NOMO-1 treated with DMSO at 0.1 percent for 48 hours (cell line): Measurements from ENCODE around the gene ITGB5.

Experiments
- DNase-seq: peaks from one replicate; lab custom pipeline; 2025; ENCODE audit not compliant: unreplicated experiment; lab: John Stamatoyannopoulos, UW

ITGB5 gene, protein sequence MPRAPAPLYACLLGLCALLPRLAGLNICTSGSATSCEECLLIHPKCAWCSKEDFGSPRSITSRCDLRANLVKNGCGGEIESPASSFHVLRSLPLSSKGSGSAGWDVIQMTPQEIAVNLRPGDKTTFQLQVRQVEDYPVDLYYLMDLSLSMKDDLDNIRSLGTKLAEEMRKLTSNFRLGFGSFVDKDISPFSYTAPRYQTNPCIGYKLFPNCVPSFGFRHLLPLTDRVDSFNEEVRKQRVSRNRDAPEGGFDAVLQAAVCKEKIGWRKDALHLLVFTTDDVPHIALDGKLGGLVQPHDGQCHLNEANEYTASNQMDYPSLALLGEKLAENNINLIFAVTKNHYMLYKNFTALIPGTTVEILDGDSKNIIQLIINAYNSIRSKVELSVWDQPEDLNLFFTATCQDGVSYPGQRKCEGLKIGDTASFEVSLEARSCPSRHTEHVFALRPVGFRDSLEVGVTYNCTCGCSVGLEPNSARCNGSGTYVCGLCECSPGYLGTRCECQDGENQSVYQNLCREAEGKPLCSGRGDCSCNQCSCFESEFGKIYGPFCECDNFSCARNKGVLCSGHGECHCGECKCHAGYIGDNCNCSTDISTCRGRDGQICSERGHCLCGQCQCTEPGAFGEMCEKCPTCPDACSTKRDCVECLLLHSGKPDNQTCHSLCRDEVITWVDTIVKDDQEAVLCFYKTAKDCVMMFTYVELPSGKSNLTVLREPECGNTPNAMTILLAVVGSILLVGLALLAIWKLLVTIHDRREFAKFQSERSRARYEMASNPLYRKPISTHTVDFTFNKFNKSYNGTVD

DNA sequence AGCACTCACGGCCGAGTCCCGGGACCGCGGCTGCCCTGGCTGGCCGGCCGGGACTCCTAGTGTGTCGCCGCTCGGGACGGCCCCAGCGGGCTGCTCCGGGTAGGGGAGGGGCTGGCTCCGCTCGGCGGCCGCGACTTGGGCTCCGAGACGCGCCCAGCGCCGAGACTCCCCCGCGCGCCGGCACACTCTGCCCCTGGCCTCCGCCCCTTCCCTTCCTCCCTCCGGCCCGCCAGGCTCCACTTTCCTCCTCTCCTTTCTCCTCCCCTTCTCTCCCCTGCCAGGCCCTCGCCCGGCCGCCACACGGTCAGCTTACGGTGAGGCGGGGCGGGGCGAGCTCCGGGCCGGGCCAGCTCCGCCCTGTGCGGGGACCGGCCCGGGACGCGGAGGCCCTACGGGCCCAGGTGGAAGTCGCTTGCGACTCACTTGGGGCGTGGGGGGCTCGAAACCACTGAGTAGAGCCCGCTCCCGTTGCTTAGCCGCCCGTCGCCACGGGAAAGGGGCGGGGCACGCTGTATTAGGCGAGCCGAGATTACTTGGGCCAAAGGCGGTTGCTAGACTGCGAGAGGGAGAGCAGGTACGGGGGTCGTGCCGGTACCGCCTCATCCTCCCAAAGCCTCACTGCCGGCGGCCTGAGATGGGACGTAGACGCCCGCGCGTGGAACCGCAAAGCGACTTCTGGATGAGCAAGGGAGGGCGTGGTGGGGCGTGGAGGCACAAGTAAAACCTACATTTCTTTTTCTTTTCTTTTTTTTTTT, at the start of gene ITGB5:
Gene ITGB5 (minus strand): TSS at position 189 of the 755 bp plus-strand sequence. CDS start 365 bp downstream, outside the sequence.
- peak; percentile 15 for DNase-seq

DNA sequence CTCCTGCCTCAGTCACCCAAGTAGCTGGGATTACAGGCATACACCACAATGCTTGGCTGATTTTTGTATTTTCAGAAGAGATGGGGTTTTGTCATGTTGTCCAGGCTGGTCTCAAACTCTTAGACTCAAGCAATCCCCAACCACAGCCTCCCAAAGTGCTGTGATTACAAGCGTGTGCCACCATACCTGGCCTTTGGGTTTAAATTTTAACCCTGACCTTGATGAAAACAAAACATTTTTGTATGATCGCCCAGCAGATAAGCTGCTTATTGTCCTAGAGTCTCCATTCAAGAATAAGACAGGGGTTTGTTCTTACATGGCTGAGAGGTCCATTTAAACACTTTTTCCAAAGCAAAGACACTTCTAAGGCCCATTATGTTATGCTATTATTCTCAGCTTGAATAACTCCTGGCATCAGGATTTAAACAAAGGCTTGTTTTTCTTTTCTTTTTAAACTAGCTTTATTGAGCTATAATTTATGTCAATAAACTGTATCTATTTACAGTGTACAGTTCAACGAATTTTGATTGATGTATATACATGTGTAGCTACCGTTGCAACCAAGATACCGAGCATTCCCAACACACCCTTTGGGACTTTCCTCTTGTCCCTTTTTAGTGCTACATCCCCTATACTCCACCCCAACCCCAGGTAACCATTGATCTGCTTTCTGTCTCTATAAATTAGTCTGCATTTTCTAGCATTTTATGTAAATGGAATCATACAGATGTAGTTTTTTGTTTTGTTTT, 48.8 kb upstream of the ITGB5 start:
- DNase-seq, result no peak

DNA sequence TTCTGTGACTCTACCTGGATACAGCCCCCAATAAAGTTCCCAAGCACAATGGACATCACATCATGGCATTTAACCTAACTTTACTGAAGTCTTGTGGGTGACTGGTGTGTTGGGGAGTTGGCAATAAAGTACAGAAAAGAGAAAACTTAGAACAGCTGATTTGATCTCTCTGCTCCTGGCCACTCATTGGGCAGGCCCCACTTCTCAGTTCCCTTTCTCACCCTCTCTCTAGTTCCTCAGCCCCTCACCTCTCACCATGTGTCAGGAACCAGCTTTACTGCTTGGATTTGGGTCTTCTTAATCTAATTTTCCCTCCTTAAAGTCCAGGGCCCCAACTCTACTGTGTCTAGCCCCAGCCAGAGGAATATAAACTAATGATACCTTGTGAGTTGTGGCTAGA, 48.1 kb upstream of the ITGB5 start:
- DNase-seq, result peak; percentile 63

DNA sequence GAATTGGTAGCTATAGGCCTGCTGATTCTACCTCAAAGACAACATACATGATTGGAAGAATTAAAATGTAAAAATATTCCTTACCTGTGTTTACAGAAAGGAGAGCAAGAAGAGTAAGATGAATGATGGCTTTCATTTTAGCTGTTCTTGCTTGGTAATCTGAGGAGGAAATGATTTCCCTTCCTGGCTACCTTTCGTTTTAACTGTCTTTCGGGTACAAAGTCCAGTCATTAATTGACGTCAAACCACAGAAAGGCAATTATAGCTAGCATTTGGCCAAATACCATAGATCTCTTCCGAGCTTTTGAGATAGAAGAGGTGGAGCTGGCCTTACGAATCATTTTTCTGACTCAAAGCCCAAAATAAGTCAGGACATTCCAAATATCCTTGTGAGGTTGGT, 47.4 kb upstream of the ITGB5 start, which contains the start of gene MUC13:
Gene MUC13 (minus strand): TSS at position 175 of the 400 bp plus-strand sequence. CDS start 39 bp downstream, at position 136.
- DNase-seq, result peak; percentile 81

DNA sequence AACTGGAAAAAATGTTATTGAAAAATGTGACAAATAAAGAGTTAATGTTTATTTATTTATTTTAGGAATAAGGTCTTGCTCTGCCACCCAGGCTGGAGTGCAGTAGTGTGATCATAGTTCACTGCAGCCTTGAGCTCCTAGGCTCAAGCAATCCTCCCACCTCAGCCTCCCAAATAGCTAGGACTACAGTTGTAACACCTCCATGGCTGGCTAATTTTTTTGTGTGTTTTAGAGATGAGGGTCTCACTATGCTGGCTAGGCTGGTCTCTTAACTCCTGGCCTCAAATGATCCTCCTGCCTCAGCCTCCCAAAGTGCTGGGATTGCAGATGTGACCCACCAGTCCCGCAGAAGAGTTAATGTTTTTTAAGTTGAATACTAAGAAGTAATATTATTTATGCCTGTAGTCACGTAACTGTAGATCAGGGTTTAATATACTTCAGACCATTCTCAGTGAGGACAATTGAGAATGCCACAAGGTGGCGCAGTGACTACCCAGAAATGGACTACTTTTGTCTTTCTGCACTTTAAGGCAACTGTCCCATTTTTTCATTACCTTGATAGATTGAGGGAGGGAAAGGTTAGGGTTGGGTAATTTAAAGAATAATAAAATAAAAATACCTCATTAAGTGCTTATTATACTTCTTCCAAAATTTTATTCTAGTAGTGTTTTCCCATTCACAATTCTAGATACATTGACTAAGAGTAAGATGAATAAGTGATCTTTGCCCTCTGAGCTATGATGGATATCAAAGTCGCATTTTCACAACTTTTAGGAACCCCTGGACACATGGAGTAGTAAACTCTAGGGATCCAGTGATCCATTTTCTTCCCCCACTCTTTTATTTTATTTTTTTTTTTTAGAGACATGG, 41.4 kb upstream of the ITGB5 start:
- peak; percentile 53 for DNase-seq

DNA sequence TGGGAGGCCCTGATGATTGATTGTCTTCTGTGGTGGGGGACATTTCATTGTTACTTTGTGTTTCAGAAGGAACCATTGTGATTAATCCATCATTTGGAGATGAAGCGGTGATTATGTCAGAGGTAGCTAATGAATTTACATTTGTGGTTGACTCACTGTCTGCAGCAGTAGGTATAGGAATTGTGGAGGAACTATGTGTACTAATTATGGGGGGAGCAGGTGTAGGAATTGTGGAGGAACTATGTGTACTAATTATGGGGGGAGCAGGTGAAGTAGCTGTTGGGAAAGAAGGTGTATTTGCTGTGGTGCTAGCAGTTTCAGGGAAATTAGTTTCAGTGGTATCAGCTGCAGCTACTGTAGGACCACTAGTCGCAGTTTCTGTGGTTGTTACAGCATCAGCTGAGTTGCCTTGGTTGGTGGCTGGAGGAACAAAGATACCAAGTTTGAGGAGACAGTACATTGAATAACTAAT, 40.4 kb upstream of the ITGB5 start:
- no peak for DNase-seq

DNA sequence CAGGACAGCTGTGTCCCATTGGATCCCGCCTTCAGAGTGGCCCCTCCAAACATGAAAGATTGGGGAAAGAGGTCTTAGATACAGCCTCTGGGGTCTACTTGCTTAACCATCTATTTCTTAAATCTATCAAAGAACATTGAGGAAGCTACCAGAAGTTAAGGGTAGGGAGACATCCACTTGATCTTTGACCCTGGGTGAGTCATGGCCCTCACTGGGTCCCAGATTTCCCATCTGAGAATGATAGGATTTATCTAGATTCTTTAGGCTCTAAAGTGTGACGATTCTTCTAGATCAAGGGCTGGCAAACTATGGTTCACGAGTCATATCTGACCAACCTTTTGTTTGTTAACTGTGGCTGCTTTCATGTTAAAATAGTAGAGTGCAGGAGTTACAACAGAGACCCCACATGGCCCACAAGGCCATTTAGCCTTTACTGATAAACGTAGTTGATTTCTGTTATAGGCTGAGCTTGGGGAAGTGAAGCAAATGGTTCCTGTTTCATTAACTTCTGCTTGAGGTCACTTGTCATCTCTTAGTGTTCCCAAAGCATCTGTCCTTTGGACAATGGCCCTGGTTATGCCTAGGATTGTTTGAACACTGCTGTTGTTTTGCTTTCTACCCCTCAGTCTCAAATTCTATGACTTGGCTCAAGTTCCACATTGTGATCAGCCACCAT, 39.4 kb upstream of the ITGB5 start:
- peak; percentile 77 for DNase-seq

DNA sequence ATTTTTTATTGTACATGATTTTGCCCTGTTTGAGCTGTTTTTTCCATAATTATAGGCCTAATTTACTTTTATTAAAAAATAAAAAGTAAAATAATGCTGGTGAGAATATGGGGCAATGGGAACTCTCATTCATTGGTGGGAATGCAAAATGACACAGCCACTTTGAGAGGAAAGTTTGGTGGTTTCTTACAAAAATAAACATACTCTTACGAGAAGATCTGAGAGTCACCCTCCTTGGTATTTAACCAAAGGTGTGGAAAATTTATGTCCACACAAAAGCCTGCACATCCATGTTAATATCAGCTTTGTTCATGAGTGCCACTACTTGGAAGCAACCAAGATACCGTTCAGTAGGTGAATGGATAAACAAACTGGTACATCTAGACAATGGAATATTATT, 37.6 kb upstream of the ITGB5 start:
- DNase-seq, result no peak

DNA sequence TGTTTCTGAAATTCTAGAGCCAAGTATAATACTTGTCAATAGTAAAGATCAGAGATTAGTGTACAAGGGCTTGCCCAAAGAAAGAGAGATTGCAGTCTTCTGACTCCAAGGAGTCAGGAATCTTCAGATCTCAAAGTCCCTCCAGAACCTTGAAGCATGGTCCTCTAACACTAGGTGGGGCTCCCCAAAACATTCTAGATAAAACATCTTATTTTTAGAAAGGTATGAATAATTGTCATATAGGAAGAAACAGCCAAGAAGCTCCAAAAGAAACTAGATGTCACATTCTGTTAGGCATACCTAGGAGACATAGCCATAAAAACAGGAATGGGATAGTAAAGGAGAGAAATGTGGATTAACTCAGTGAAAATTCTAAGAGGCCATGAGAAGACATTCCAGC, 36.7 kb upstream of the ITGB5 start:
- DNase-seq, result no peak

DNA sequence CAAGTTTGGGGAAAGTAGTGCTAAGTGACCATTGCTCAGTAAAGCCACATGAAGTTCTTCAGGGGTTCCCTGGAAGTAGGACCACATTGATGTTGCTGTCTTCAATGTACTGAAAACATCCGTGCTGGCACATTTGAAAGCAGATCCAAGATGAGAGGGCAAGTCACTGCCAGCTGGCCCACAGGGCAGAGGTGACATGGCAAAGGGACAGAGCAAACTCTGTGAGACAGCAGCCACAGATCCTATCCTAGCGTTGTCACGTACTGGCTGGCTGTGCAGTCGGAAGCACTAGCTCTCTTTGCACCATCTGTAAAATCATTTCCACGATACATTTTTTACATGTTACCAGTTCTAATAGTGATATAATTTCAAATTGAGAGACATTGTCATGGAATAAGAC, 33.6 kb upstream of the ITGB5 start:
- DNase-seq, result no peak

DNA sequence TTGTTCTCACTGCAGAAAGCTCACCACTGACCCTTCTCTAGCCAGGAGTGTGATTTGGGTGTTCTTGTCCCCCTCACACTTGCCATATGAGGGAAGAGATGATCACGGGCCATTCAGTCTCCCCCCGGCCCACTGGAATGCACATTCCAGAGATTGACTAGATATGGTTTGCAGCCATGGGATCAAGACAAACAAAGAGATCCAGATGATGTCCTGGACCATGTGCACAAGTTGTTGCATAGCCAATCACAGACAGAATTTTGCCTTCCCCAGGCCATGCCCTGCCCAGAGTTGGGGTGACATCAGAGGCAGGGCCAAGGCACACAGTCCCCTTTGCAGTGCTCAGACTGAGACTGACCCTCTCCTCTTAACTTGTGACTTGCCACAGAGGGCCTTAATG, 32.6 kb upstream of the ITGB5 start:
- no peak for DNase-seq

DNA sequence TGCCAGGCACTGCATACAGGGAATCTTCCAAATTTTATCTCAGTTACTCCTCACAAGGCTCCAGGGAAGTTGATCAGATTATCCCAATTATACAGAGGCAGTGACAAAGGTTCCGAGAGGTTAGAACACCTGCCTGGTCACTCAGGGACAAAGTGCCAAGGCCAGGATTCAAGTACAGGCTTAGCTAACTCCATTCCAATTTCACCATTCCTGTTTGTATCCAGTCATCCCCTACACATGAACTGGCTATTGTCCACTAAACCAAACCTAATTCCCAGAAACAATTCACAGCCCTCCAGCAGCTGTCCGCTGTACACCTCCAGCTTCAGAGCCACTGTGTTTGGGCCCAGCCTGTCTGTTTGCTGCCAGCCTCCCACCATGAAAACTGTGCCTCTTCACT, 31.4 kb upstream of the ITGB5 start:
- no peak for DNase-seq

DNA sequence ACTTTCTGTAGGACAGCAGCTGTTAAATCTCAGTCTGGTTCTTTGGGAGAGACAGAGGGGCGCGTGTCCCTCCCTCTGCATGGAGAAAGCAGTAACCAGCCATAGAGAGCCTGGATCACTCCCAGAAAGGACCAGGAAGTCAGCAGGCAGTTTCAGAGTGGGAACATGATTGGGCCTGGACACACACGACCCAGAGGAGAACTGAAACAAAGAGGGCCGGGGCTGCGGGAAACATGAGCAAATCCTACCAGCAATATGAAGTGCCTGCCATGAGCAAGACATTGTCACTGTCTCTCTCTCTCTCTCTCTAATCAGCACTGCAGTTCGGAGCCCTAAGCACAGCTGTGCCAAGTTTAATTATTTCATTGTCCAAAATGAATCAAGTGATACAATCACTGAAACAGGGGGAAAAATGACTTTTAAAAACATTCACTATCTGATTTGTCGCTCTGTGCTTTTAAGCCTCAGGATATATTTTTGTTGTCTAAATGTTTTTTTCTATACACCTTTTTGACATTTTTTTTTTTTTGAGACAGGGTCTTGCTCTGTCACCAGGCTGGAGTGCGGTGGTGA, 29.8 kb upstream of the ITGB5 start:
- DNase-seq, result no peak

DNA sequence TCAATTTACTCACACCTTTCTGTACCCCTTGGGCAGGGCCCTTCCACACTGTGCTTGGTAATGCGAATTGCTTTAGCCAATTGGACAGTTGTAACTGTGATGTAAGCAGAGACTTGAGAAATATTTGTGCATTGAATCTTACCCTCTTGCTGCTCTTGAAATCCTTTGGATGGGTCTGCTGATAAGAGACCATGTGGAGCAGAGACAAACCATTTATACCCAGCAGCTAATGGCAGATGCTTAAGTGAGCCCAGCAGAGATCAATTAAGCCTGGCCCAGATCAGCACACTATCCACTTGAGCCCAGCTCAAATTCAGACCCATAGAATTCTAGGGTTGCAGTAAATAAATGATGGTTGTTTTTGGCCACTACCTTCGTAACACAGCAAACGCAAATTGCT, 28.1 kb upstream of the ITGB5 start:
- DNase-seq, result no peak

DNA sequence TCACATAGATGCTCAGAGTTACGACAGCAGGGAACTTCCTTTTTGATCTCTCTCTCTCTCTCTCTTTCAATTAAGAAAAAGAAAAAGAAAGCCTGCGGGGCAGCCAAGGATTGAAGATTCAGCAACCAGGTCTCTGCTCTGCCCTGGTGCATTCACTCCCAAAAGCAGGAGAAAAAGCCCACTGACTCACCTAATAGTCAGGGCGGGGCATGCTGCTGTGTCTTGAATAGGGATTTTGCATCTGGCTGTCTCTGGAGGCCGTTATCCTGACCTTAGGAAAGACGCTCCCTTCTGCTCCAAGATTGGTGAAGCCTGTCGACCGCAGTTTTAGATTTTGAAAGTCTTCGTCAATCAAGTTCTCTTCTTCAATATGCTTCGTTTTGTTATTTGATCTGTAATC, 20.8 kb upstream of the ITGB5 start:
- DNase-seq, result no peak

DNA sequence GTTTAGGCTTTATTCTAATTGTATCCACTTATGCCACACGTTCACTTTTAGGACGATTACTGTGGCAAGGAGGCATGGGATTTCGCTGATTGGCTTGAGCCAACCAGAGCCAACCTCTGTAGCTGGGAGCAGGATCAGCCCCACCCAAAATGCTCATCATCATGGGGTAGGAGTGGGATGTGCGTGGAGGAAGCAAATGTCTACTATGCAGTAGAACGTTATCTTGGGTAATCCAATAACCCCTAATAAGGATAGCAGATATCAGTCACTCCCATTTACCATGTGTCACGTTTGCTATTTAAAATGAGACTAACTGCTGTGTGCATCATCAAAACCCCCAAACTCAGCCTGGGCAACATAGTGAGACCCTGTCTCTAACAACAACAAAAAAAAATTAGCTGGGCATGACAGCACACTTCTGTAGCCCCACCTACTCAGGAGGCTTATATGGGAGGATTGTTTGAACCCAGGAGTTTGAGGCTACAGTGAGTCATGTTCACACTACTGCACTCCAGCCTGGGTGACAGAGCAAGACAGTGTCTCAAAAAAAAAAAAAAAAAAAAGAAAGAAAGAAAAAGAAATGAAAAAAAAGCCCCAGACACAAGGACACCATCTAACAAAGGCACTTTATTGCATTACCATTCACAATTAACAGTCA, 17.8 kb upstream of the ITGB5 start:
- no peak for DNase-seq

DNA sequence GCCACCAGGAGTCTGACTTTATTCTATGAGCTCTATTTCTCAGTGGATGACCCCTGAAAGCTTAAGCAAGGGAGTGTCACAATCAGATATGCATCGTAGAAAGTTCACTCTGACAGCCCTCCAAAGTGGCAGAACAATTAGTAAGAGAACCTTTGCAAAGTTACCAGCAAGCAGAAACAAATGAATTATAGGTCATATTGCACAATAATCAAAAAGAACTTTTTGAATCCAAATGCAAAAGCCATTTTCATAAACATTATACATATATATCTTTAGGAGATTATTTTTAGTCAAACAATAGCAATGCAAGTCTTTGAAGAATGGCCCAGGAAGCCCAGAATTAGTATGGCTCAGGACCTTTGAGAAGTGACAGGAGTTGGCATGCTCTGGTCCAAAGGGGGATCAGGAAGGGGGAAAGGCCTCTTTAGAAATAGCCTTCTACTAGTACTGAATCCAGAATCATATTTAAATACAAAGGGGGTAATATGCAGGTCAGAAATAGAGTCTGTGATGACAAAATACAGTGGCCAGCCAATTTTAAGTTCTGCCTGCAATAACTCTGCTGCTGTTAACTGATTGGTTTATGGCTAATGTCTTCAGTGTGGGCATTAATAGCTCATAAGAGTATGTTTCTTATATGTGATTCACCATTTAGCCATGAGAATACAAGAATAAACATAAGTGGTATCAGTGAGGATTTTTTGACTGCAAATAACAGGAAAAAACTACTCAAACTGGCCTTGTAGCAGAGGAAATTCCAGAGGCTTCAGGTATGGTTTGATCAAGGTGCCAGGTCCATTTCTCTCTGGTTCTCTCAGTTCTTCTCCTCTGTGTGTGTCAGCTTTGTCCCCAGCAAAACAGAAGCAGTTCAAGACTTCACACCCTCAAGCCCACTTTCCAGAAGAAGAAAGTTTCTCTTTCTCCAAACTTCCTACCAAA, 17.0 kb upstream of the ITGB5 start:
- DNase-seq, result no peak
